ENCODE measurements around the gene FIZ1. TPM values are rescaled to one million over a fixed set of nuclear protein-coding genes. Genes with fewer than 3 reads are reported as not detected.

The FIZ1 gene
- polyA plus RNA-seq, 1 donor from 2014 or later = 7.4 TPM

DNA sequence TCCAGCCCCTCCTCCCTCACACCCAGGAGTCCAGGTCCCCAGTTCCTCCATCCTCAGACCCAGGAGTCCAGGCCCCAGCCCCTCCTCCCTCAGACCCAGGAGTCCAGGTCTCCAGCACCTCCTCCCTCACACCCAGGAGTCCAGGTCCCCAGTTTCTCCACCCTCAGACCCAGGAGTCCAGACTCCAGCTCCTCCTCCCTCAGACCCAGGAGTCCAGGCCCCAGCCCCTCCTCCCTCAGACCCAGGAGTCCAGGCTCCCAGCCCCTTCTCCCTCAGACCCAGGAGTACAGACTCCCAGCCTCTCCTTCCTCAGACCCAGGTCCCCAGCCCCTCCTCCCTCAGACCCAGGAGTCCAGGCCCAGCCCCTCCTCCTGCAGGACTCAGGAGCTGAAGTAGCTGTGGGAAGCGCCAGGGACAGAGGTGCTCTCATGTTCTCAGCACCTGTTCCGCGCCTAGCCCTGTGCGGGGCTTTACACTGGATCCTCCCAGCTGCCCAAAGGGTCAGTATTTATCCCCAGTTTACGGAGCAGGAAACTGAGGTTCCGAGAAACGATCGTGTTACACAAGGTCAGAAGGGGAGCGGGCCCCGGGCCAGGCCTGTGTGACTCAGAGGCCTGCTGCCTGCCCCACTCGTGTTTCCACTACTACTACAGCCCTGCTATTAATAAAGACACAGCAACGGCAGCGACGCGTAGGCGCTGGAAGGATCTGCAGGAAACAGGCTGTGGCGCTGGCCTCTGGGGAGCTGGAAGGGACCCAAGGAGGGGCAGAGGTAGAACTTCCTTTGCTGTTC, 52.3 kb downstream of the FIZ1 start:
- Histone ChIP-seq H3K27me3 (ENCODE audit: insufficient read depth, low read depth, low read length) (no peaks in the 10 kb centered on the region), H3F3A (ENCODE audit: insufficient read depth, low read length, poor library complexity, severe bottlenecking) (no peaks in the 10 kb centered on the region), H3K27ac (ENCODE audit: low read length) (no peak overlapping the region), H3K36me3 (ENCODE audit: insufficient read depth, low read length) (no peaks in the 10 kb centered on the region), H2AFZ (ENCODE audit: low read depth, low read length) (no peak overlapping the region), H3K4me3 (ENCODE audit: low read length) (no peak overlapping the region), H3K4me2 (ENCODE audit: low read length) (no peak overlapping the region), H3K79me2 (replicated peaks; ENCODE audit: insufficient read depth, low read length) (no peaks in the 10 kb centered on the region), H3K9ac (ENCODE audit: low read length) (no peak overlapping the region), H3K9me3 (ENCODE audit: low read length) (no peaks in the 10 kb centered on the region), H4K20me1 (ENCODE audit: insufficient read depth) (no peaks in the 10 kb centered on the region), H3K9me2 (ENCODE audit: insufficient read depth, low read length) (no peaks in the 10 kb centered on the region)
- TF ChIP-seq, protein P1, sequence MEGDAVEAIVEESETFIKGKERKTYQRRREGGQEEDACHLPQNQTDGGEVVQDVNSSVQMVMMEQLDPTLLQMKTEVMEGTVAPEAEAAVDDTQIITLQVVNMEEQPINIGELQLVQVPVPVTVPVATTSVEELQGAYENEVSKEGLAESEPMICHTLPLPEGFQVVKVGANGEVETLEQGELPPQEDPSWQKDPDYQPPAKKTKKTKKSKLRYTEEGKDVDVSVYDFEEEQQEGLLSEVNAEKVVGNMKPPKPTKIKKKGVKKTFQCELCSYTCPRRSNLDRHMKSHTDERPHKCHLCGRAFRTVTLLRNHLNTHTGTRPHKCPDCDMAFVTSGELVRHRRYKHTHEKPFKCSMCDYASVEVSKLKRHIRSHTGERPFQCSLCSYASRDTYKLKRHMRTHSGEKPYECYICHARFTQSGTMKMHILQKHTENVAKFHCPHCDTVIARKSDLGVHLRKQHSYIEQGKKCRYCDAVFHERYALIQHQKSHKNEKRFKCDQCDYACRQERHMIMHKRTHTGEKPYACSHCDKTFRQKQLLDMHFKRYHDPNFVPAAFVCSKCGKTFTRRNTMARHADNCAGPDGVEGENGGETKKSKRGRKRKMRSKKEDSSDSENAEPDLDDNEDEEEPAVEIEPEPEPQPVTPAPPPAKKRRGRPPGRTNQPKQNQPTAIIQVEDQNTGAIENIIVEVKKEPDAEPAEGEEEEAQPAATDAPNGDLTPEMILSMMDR (IDR thresholded peaks at IDR 0.05; ENCODE audit: poor library complexity, severe bottlenecking) = no peak

DNA sequence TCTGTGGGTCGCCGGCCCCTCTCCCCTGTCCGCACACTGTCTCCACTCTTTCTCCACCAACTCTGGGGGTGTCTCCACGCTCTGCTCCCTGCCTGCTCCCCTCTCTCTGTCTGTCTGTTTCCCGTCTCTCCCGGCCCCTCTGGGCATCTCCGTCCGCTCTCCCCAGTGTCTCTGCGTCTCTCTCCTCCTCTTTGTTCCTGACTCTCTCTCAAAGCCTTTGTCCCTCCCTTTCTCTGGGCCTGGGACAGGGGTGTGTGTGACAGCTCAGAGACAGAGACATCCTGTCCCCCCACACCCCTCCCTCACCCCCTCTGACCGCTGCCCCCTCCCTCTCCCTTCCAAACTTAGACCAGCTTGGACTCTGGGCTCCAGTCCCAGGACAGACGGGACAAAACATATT, 53.3 kb downstream of the FIZ1 start:
- no peaks in the 10 kb centered on the region for H3F3A ChIP-seq (ENCODE audit: insufficient read depth, low read length, poor library complexity, severe bottlenecking)

More for the DNA sequence above, 53.3 kb downstream of the FIZ1 start:
- Histone ChIP-seq H3K4me3 (ENCODE audit: low read length) (no peak overlapping the region), H3K9me3 (ENCODE audit: low read length) (no peaks in the 10 kb centered on the region), H3K4me2 (ENCODE audit: low read length) (no peak overlapping the region), H2AFZ (ENCODE audit: low read depth, low read length) (no peak overlapping the region), H3K9me2 (ENCODE audit: insufficient read depth, low read length) (no peaks in the 10 kb centered on the region), H4K20me1 (ENCODE audit: insufficient read depth) (no peaks in the 10 kb centered on the region), H3K27me3 (ENCODE audit: insufficient read depth, low read depth, low read length) (no peaks in the 10 kb centered on the region), H3K27ac (ENCODE audit: low read length) (no peak overlapping the region), H3K79me2 (replicated peaks; ENCODE audit: insufficient read depth, low read length) (no peaks in the 10 kb centered on the region), H3K9ac (ENCODE audit: low read length) (no peak overlapping the region), H3K36me3 (ENCODE audit: insufficient read depth, low read length) (no peaks in the 10 kb centered on the region)
- TF ChIP-seq POLR2AphosphoS5 (IDR thresholded peaks at IDR 0.05) = no peak
- no peak for TF ChIP-seq SMC3 (conservative IDR thresholded peaks at IDR 0.05; ENCODE audit: poor library complexity)
- no peak for TF ChIP-seq RAD21 (conservative IDR thresholded peaks at IDR 0.05)
- TF ChIP-seq, protein P1 (IDR thresholded peaks at IDR 0.05; ENCODE audit: poor library complexity, severe bottlenecking) = no peak
- TF ChIP-seq MXI1 (conservative IDR thresholded peaks at IDR 0.05; ENCODE audit: poor library complexity, severe bottlenecking) = no peak
- TF ChIP-seq TAF1 (IDR thresholded peaks at IDR 0.05; ENCODE audit: low read depth) = no peak
- no peak for TF ChIP-seq EZH2 (IDR thresholded peaks at IDR 0.05; ENCODE audit: borderline replicate concordance, insufficient read depth, low read length, poor library complexity, severe bottlenecking)
- TF ChIP-seq, protein P2, sequence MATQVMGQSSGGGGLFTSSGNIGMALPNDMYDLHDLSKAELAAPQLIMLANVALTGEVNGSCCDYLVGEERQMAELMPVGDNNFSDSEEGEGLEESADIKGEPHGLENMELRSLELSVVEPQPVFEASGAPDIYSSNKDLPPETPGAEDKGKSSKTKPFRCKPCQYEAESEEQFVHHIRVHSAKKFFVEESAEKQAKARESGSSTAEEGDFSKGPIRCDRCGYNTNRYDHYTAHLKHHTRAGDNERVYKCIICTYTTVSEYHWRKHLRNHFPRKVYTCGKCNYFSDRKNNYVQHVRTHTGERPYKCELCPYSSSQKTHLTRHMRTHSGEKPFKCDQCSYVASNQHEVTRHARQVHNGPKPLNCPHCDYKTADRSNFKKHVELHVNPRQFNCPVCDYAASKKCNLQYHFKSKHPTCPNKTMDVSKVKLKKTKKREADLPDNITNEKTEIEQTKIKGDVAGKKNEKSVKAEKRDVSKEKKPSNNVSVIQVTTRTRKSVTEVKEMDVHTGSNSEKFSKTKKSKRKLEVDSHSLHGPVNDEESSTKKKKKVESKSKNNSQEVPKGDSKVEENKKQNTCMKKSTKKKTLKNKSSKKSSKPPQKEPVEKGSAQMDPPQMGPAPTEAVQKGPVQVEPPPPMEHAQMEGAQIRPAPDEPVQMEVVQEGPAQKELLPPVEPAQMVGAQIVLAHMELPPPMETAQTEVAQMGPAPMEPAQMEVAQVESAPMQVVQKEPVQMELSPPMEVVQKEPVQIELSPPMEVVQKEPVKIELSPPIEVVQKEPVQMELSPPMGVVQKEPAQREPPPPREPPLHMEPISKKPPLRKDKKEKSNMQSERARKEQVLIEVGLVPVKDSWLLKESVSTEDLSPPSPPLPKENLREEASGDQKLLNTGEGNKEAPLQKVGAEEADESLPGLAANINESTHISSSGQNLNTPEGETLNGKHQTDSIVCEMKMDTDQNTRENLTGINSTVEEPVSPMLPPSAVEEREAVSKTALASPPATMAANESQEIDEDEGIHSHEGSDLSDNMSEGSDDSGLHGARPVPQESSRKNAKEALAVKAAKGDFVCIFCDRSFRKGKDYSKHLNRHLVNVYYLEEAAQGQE (IDR thresholded peaks at IDR 0.05; ENCODE audit: borderline replicate concordance) = no peak
- TF ChIP-seq EP300 (conservative IDR thresholded peaks at IDR 0.05; ENCODE audit: poor library complexity, severe bottlenecking) = no peak
